ENCODE results near the gene PXDC1. TPM values are rescaled to one million over a fixed set of nuclear protein-coding genes. Genes with fewer than 3 reads are reported as not detected.

The PXDC1 gene
- total RNA-seq, 1 experiment from 2014 or later: 36.2 TPM

DNA sequence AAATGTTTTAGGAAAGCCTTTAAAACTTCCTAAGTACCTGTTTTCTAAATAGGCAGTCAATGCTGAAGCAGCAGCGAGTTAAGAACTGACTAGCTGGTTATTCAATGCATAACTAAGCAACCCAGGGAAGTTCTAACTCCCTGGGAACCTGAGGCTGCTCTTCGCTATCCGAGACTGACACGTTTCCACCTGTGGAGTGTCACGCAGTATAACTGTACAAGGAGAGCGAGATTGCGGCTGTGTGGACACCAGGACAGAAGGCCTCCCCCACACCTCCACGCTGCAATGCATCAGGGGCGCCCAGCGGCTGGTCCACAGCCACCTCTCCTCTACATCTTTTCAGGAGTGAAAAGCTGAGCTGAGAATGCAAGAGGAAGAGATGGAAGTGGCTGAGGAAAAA is 8.0 kb downstream of the PXDC1 start:
- Histone ChIP-seq H3K27ac (ENCODE audit: low read length) (peak overlapping the region; percentile 90), H3K4me1 (ENCODE audit: control insufficient read depth, insufficient read depth, low read length) (peaks cover 54% of the 10 kb centered on the region), H3K4me3 (ENCODE audit: low read depth in 2 of 2, low read length in 2 of 2) (peak overlapping the region; percentile 21 to 51), H3K36me3 (ENCODE audit: control insufficient read depth, insufficient read depth, low read length) (no peaks in the 10 kb centered on the region), H3K9me3 (ENCODE audit: control insufficient read depth, insufficient read depth, low read depth, low read length) (no peaks in the 10 kb centered on the region), H3K27me3 (ENCODE audit: control insufficient read depth, insufficient read depth, low read length) (no peaks in the 10 kb centered on the region)
- peak; percentile 8; the same call in 1 of the 2 replicates for ATAC-seq
- intact Hi-C loops (cut with micrococcal nuclease; ENCODE audit: unreplicated experiment) (loop anchor here (2.0 to 5.0 kb wide), 4 partner anchors 143 to 264 kb away; no protein-coding TSS in a partner anchor), in situ Hi-C loops (cut with HindIII; ENCODE audit: low pct_unique_long_range_greater_than_20kb, low sequenced_read_pairs) (no loop called here)
- BruUV-seq (replicated peaks): no TSS peak
- DNase-seq (ENCODE audit: low read depth, low spot score): no peak
- TF ChIP-seq, protein P1, sequence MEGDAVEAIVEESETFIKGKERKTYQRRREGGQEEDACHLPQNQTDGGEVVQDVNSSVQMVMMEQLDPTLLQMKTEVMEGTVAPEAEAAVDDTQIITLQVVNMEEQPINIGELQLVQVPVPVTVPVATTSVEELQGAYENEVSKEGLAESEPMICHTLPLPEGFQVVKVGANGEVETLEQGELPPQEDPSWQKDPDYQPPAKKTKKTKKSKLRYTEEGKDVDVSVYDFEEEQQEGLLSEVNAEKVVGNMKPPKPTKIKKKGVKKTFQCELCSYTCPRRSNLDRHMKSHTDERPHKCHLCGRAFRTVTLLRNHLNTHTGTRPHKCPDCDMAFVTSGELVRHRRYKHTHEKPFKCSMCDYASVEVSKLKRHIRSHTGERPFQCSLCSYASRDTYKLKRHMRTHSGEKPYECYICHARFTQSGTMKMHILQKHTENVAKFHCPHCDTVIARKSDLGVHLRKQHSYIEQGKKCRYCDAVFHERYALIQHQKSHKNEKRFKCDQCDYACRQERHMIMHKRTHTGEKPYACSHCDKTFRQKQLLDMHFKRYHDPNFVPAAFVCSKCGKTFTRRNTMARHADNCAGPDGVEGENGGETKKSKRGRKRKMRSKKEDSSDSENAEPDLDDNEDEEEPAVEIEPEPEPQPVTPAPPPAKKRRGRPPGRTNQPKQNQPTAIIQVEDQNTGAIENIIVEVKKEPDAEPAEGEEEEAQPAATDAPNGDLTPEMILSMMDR (IDR thresholded peaks at IDR 0.05): no peak
- no peak for TF ChIP-seq SIN3A (IDR thresholded peaks at IDR 0.05; ENCODE audit: borderline replicate concordance, insufficient read depth, low read depth, low read length)
- TF ChIP-seq POLR2AphosphoS5 (IDR thresholded peaks at IDR 0.05; ENCODE audit: low read depth, low read length): no peak
- TF ChIP-seq, protein P2, sequence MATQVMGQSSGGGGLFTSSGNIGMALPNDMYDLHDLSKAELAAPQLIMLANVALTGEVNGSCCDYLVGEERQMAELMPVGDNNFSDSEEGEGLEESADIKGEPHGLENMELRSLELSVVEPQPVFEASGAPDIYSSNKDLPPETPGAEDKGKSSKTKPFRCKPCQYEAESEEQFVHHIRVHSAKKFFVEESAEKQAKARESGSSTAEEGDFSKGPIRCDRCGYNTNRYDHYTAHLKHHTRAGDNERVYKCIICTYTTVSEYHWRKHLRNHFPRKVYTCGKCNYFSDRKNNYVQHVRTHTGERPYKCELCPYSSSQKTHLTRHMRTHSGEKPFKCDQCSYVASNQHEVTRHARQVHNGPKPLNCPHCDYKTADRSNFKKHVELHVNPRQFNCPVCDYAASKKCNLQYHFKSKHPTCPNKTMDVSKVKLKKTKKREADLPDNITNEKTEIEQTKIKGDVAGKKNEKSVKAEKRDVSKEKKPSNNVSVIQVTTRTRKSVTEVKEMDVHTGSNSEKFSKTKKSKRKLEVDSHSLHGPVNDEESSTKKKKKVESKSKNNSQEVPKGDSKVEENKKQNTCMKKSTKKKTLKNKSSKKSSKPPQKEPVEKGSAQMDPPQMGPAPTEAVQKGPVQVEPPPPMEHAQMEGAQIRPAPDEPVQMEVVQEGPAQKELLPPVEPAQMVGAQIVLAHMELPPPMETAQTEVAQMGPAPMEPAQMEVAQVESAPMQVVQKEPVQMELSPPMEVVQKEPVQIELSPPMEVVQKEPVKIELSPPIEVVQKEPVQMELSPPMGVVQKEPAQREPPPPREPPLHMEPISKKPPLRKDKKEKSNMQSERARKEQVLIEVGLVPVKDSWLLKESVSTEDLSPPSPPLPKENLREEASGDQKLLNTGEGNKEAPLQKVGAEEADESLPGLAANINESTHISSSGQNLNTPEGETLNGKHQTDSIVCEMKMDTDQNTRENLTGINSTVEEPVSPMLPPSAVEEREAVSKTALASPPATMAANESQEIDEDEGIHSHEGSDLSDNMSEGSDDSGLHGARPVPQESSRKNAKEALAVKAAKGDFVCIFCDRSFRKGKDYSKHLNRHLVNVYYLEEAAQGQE (IDR thresholded peaks at IDR 0.05; ENCODE audit: insufficient read depth in 1 of 2, low read depth in 2 of 2, low read length in 1 of 2): no peak
- TF ChIP-seq TCF7L2 (IDR thresholded peaks at IDR 0.05; ENCODE audit: low read depth, low read length): no peak
- ChIA-PET POLR2A (interaction anchor here (0.7 to 0.9 kb wide), 2 partner anchors 24 to 278 kb away, joined by 3 to 7 read pairs; a partner anchor contains a TSS), CTCF (interaction anchor here (0.8 to 1.4 kb wide), 3 partner anchors 189 to 237 kb away, joined by 3 to 8 read pairs (median 4); no protein-coding TSS in a partner anchor)

DNA sequence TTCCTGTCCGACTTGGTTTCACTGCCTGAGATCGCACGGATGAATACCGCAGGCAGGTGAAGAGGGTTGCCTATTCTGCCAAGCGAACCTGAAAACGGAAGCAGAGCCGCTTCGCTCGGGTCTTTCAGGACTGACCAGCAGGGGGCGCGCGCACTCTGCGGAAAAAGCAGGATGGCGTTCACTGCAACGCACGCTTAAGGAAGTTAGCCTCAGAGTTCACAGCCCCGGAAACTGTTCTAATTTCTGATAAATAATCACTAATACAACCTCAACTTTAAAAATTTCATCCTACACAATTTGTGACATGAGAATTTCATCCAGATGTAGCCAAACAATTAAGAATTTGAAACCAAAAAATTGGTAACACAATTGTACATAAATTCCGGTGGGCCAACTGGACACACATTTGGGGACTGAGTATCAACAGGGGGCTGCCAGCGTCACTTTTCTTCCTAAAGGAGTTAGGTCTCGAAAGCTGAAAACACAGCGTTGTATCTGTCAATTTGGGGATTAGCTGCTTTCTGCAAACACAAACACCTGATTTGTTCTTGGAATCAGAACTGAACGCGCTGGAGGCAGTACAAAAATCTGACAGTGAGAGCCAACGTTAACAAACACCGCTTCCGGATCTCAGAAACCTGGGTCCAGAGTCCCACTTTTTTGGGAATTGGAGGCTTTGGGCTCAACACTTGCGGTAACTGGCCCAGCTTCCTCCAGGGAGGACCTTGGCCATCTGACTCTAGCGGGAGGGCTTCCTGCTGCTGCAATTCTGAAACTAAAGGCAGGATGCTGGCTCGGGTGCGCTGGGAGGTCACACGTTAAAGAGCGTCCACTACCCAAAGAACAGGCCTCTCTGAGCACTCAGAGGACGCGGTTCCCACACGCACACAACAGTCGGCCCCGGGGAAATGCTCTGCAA is 8.8 kb downstream of the PXDC1 start:
- peaks cover 45% of the 10 kb centered on the region for H3K4me1 ChIP-seq (ENCODE audit: control insufficient read depth, insufficient read depth, low read length)
- BruUV-seq (replicated peaks): no TSS peak
- peak overlapping the region; percentile 90 for H3K27ac ChIP-seq (ENCODE audit: low read length)
- in situ Hi-C loops (cut with HindIII; ENCODE audit: low pct_unique_long_range_greater_than_20kb, low sequenced_read_pairs) (no loop called here), intact Hi-C loops (cut with micrococcal nuclease; ENCODE audit: unreplicated experiment) (loop anchor here (1.0 to 5.0 kb wide), 5 partner anchors 144 to 265 kb away; no protein-coding TSS in a partner anchor)
- no peaks in the 10 kb centered on the region for H3K27me3 ChIP-seq (ENCODE audit: control insufficient read depth, insufficient read depth, low read length)
- DNase-seq (ENCODE audit: low read depth, low spot score) (no peak), ATAC-seq (peak; percentile 80)
- TF ChIP-seq, protein P2 (IDR thresholded peaks at IDR 0.05; ENCODE audit: insufficient read depth in 1 of 2, low read depth in 2 of 2, low read length in 1 of 2): no peak
- TF ChIP-seq, protein P1 (IDR thresholded peaks at IDR 0.05): peak; percentile 95
- ChIA-PET CTCF (interaction anchor here (0.7 to 1.4 kb wide), 5 partner anchors 190 to 265 kb away, joined by 3 to 4 read pairs (median 4); no protein-coding TSS in a partner anchor), POLR2A (interaction anchor here (0.7 to 0.9 kb wide), 2 partner anchors 25 to 279 kb away, joined by 3 to 7 read pairs; a partner anchor contains a TSS)
- peak overlapping the region; percentile 21 to 51 for H3K4me3 ChIP-seq (ENCODE audit: low read depth in 2 of 2, low read length in 2 of 2)
- H3K36me3 ChIP-seq (ENCODE audit: control insufficient read depth, insufficient read depth, low read length): no peaks in the 10 kb centered on the region
- H3K9me3 ChIP-seq (ENCODE audit: control insufficient read depth, insufficient read depth, low read depth, low read length): no peaks in the 10 kb centered on the region

Data from Panc1 (cell line).